Gastroesophageal sphincter (tissue), 3 donors: ENCODE data around the gene DNMT1.

ENCODE experiments used
- CTCF ChIP-seq, 4 experiments: fragments of 200-600 bp in 2 of 4; fragments of 450-650 bp in 2 of 4; sonication (generic) in 1 of 4; IDR thresholded peaks; one replicate each; pipeline ENCODE4 v1.5.1; 2017 to 2019; ENCODE audit warnings: antibody characterized with exemption in 4 of 4, mild to moderate bottlenecking in 2 of 4, moderate library complexity in 2 of 4
- POLR2A ChIP-seq, 2 donors: fragments of 450-650 bp; IDR thresholded peaks; one replicate each; pipeline ENCODE4 v1.6.1; 2017; ENCODE audit warnings: antibody characterized with exemption in 2 of 2, mild to moderate bottlenecking in 2 of 2, moderate library complexity in 1 of 2
- POLR2AphosphoS5 ChIP-seq: sonication (generic); formaldehyde crosslinking; IDR thresholded peaks from one replicate; pipeline ENCODE4 v1.6.1; 2017; ENCODE audit warnings: antibody characterized with exemption

- TF ChIP-seq CTCF (IDR thresholded peaks at IDR 0.05), result no peak
- no peak for TF ChIP-seq POLR2A (IDR thresholded peaks at IDR 0.05)
- TF ChIP-seq POLR2AphosphoS5, result no peak
These were observed 85.2 kb downstream of the DNMT1 start for GRCh38 chr19:10109528-10109927.
